ENCODE measurements around the gene CPLX1.
"Not testable (repeated sequence)": the region's sequence is repeated elsewhere in the genome, so short reads cannot be mapped to it uniquely, and the experiment has no call there.

The CPLX1 gene

GRCh38 chr4:814312-814850 is 11.5 kb downstream of the CPLX1 start:
- TF ChIP-seq SPI1 (IDR thresholded peaks at IDR 0.05; ENCODE audit: low read depth, low read length) (no peak), TAF1 (IDR thresholded peaks at IDR 0.05; ENCODE audit: low read depth, low read length) (no peak), POLR2AphosphoS5 (IDR thresholded peaks at IDR 0.05; ENCODE audit: low read depth, low read length) (no peak), PAX5 (IDR thresholded peaks at IDR 0.05; ENCODE audit: insufficient read depth, low read length, severe bottlenecking) (no peak), POLR2A (IDR thresholded peaks at IDR 0.05; ENCODE audit: low read depth, low read length) (no peak), POU2F2 (IDR thresholded peaks at IDR 0.05; ENCODE audit: low read depth, low read length) (no peak)
- DNase-seq (ENCODE audit: insufficient read length, low spot score) (no peak), FAIRE-seq (no peak)

- FAIRE-seq (no peak), DNase-seq (ENCODE audit: insufficient read length, low spot score) (no peak)
- TF ChIP-seq TAF1 (IDR thresholded peaks at IDR 0.05; ENCODE audit: low read depth, low read length) (no peak), SPI1 (IDR thresholded peaks at IDR 0.05; ENCODE audit: low read depth, low read length) (peak; percentile 24; the same call in 1 of the 2 replicates)
Observed at GRCh38 chr4:813900-814299, 12.0 kb downstream of the CPLX1 start.

GRCh38 chr4:808860-809570 is 16.9 kb downstream of the CPLX1 start:
- TF ChIP-seq POLR2AphosphoS5 (IDR thresholded peaks at IDR 0.05; ENCODE audit: low read depth, low read length) (no peak), PAX5 (IDR thresholded peaks at IDR 0.05; ENCODE audit: insufficient read depth, low read length, severe bottlenecking) (no peak), POU2F2 (IDR thresholded peaks at IDR 0.05; ENCODE audit: low read depth, low read length) (no peak), SPI1 (IDR thresholded peaks at IDR 0.05; ENCODE audit: low read depth, low read length) (no peak), TAF1 (IDR thresholded peaks at IDR 0.05; ENCODE audit: low read depth, low read length) (no peak), POLR2A (IDR thresholded peaks at IDR 0.05; ENCODE audit: low read depth, low read length) (no peak)
- FAIRE-seq (no peak), DNase-seq (ENCODE audit: insufficient read length, low spot score) (no peak)

GRCh38 chr4:807792-808191 is 18.1 kb downstream of the CPLX1 start:
- DNase-seq (ENCODE audit: insufficient read length, low spot score) = no peak
- TF ChIP-seq POU2F2 (IDR thresholded peaks at IDR 0.05; ENCODE audit: low read depth, low read length) = no peak
- no peak for TF ChIP-seq POLR2A (IDR thresholded peaks at IDR 0.05; ENCODE audit: low read depth, low read length)
- no peak for TF ChIP-seq POLR2AphosphoS5 (IDR thresholded peaks at IDR 0.05; ENCODE audit: low read depth, low read length)
- no peak for TF ChIP-seq PAX5 (IDR thresholded peaks at IDR 0.05; ENCODE audit: insufficient read depth, low read length, severe bottlenecking)
- TF ChIP-seq TAF1 (IDR thresholded peaks at IDR 0.05; ENCODE audit: low read depth, low read length) = no peak
- no peak for TF ChIP-seq SPI1 (IDR thresholded peaks at IDR 0.05; ENCODE audit: low read depth, low read length)
- FAIRE-seq = no peak

GRCh38 chr4:806979-807378 is 18.9 kb downstream of the CPLX1 start:
- FAIRE-seq; DNase-seq (ENCODE audit: insufficient read length, low spot score): not testable (repeated sequence)

- no peak for FAIRE-seq
- TF ChIP-seq PAX5 (IDR thresholded peaks at IDR 0.05; ENCODE audit: insufficient read depth, low read length, severe bottlenecking) = no peak
- TF ChIP-seq POLR2A (IDR thresholded peaks at IDR 0.05; ENCODE audit: low read depth, low read length) = no peak
- no peak for DNase-seq (ENCODE audit: insufficient read length, low spot score)
Observed at GRCh38 chr4:804804-805203, 21.1 kb downstream of the CPLX1 start.

- TF ChIP-seq TAF1 (IDR thresholded peaks at IDR 0.05; ENCODE audit: low read depth, low read length) (no peak), POLR2AphosphoS5 (IDR thresholded peaks at IDR 0.05; ENCODE audit: low read depth, low read length) (no peak), POLR2A (IDR thresholded peaks at IDR 0.05; ENCODE audit: low read depth, low read length) (no peak)
- DNase-seq (ENCODE audit: insufficient read length, low spot score) = no peak
- no peak for FAIRE-seq
Observed at GRCh38 chr4:803884-804283, 22.0 kb downstream of the CPLX1 start.

GRCh38 chr4:801436-802124 is 24.3 kb downstream of the CPLX1 start:
- DNase-seq (ENCODE audit: insufficient read length, low spot score) = no peak
- FAIRE-seq = no peak
- no peak for TF ChIP-seq TAF1 (IDR thresholded peaks at IDR 0.05; ENCODE audit: low read depth, low read length)
- no peak for TF ChIP-seq POLR2A (IDR thresholded peaks at IDR 0.05; ENCODE audit: low read depth, low read length)

GRCh38 chr4:797066-797465 is 28.9 kb downstream of the CPLX1 start:
- no peak for FAIRE-seq
- DNase-seq (ENCODE audit: insufficient read length, low spot score) = no peak
- TF ChIP-seq TAF1 (IDR thresholded peaks at IDR 0.05; ENCODE audit: low read depth, low read length) (no peak), POLR2A (IDR thresholded peaks at IDR 0.05; ENCODE audit: low read depth, low read length) (no peak), PAX5 (IDR thresholded peaks at IDR 0.05; ENCODE audit: insufficient read depth, low read length, severe bottlenecking) (no peak), SPI1 (IDR thresholded peaks at IDR 0.05; ENCODE audit: low read depth, low read length) (no peak), POU2F2 (IDR thresholded peaks at IDR 0.05; ENCODE audit: low read depth, low read length) (no peak), POLR2AphosphoS5 (IDR thresholded peaks at IDR 0.05; ENCODE audit: low read depth, low read length) (no peak)

- TF ChIP-seq POLR2AphosphoS5 (IDR thresholded peaks at IDR 0.05; ENCODE audit: low read depth, low read length) = no peak
- TF ChIP-seq PAX5 (IDR thresholded peaks at IDR 0.05; ENCODE audit: insufficient read depth, low read length, severe bottlenecking) = no peak
- no peak for TF ChIP-seq POLR2A (IDR thresholded peaks at IDR 0.05; ENCODE audit: low read depth, low read length)
- no peak for TF ChIP-seq TAF1 (IDR thresholded peaks at IDR 0.05; ENCODE audit: low read depth, low read length)
- no peak for FAIRE-seq
- no peak for DNase-seq (ENCODE audit: insufficient read length, low spot score)
Observed at GRCh38 chr4:796206-796605, 29.7 kb downstream of the CPLX1 start.

Data from GM12891 (cell line).